ENCODE measurements around the gene CAMKK2.

- TF ChIP-seq PKNOX1 (IDR thresholded peaks at IDR 0.05) = no peak
- TF ChIP-seq BHLHE40 (IDR thresholded peaks at IDR 0.05; ENCODE audit: borderline replicate concordance) = no peak
- TF ChIP-seq LEF1 (IDR thresholded peaks at IDR 0.05; ENCODE audit: borderline replicate concordance) = no peak
- TF ChIP-seq FOXK2 (IDR thresholded peaks at IDR 0.05) = no peak
- TF ChIP-seq SUZ12 (IDR thresholded peaks at IDR 0.05) = no peak
- TF ChIP-seq SP1 (IDR thresholded peaks at IDR 0.05) = no peak
- TF ChIP-seq TARDBP (IDR thresholded peaks at IDR 0.05) = no peak
- TF ChIP-seq HDGF (IDR thresholded peaks at IDR 0.05; ENCODE audit: borderline replicate concordance) = no peak
- no peak for TF ChIP-seq NFRKB (IDR thresholded peaks at IDR 0.05)
- no peak for TF ChIP-seq ARNT (IDR thresholded peaks at IDR 0.05)
- TF ChIP-seq CTBP1 (IDR thresholded peaks at IDR 0.05; ENCODE audit: borderline replicate concordance) = no peak
- no peak for TF ChIP-seq FOXM1 (IDR thresholded peaks at IDR 0.05; ENCODE audit: borderline replicate concordance)
These were observed 57.0 kb downstream of the CAMKK2 start for GRCh38 chr12:121239351-121240061.

All from HEK293T (cell line).